DND-41 (cell line): Measurements from ENCODE around the gene ADGRA3.

Experiments
- ATAC-seq: fragments of 200-7000 bp; cut with Tn5 transposase; 3 replicates; pipeline ENCODE4 v1.9.1; 2021; ENCODE audit warnings: low read depth; ENCODE audit not compliant: insufficient read depth
- DNase-seq: peaks from one replicate; pipeline ENCODE4 v3.0.0-alpha.2; 2020
- H2AFZ ChIP-seq: 2 replicates; pipeline ENCODE4 v1.6.0; 2012; ENCODE audit warnings: low read depth, low read length
- H3K27ac ChIP-seq: 2 replicates; pipeline ENCODE4 v1.5.1; 2012; ENCODE audit warnings: low read length, inconsistent platforms
- H3K27me3 ChIP-seq: fragments of 200-600 bp; sonication (generic); 2 replicates; pipeline ENCODE4 v1.6.0; 2012; ENCODE audit warnings: low read length, mild to moderate bottlenecking, inconsistent platforms; ENCODE audit not compliant: insufficient read depth, poor library complexity
- H3K36me3 ChIP-seq: 2 replicates; pipeline ENCODE4 v1.5.1; 2012; ENCODE audit warnings: low read length, inconsistent platforms; ENCODE audit not compliant: insufficient read depth
- H3K4me1 ChIP-seq: 2 replicates; pipeline ENCODE4 v1.5.1; 2012; ENCODE audit warnings: mild to moderate bottlenecking, low read length; ENCODE audit not compliant: insufficient read depth
- H3K4me2 ChIP-seq: 2 replicates; pipeline ENCODE4 v1.6.0; 2012; ENCODE audit warnings: mild to moderate bottlenecking, moderate library complexity, low read length, inconsistent platforms; ENCODE audit not compliant: insufficient read depth
- H3K4me3 ChIP-seq, 2 experiments: fragments of 200-600 bp in 1 of 2; shearing (Covaris generic) in 1 of 2; 2 replicates each; pipeline ENCODE4 v1.5.1; 2012 to 2016; ENCODE audit warnings: inconsistent platforms in 2 of 2, low read length in 2 of 2, mild to moderate bottlenecking in 2 of 2, low read depth in 1 of 2, moderate library complexity in 1 of 2
- H3K79me2 ChIP-seq: 2 replicates; pipeline ENCODE4 v1.6.0; 2012; ENCODE audit warnings: low read length, inconsistent platforms; ENCODE audit not compliant: insufficient read depth
- H3K9ac ChIP-seq: 2 replicates; pipeline ENCODE4 v1.6.0; 2012; ENCODE audit warnings: low read depth, mild to moderate bottlenecking, inconsistent platforms, low read length, moderate library complexity
- H3K9me3 ChIP-seq: 2 replicates; pipeline ENCODE4 v1.5.1; 2012; ENCODE audit warnings: low read length, moderate library complexity, mild to moderate bottlenecking, inconsistent platforms; ENCODE audit not compliant: insufficient read depth, severe bottlenecking
- H4K20me1 ChIP-seq: 2 replicates; pipeline ENCODE4 v1.6.0; 2012; ENCODE audit warnings: low read length; ENCODE audit not compliant: insufficient read depth
- CTCF ChIP-seq: IDR thresholded peaks from 2 replicates; pipeline ENCODE4 v1.5.1; 2012; ENCODE audit warnings: borderline replicate concordance, low read length, moderate library complexity, mild to moderate bottlenecking; ENCODE audit not compliant: poor library complexity, severe bottlenecking; ENCODE audit errors: extremely low read depth
- EZH2 ChIP-seq: IDR thresholded peaks from 3 replicates; pipeline ENCODE4 v1.6.1; 2012; ENCODE audit warnings: borderline replicate concordance, low read depth, mild to moderate bottlenecking, moderate library complexity, low read length, inconsistent platforms; ENCODE audit not compliant: severe bottlenecking

Gene ADGRA3

GRCh38 chr4:22474636-22475310, 41.1 kb downstream of the ADGRA3 start:
- no peak for TF ChIP-seq CTCF
- TF ChIP-seq EZH2, result no peak
- Histone ChIP-seq H2AFZ (no peak overlapping the region), H3K9ac (no peak overlapping the region), H3K4me3 (no peak overlapping the region), H3K36me3 (no peaks in the 10 kb centered on the region), H3K79me2 (peaks cover 3% of the 10 kb centered on the region; the same call in 1 of the 2 replicates), H4K20me1 (no peaks in the 10 kb centered on the region), H3K27ac (no peak overlapping the region), H3K27me3 (no peaks in the 10 kb centered on the region), H3K9me3 (no peaks in the 10 kb centered on the region), H3K4me1 (no peaks in the 10 kb centered on the region), H3K4me2 (no peak overlapping the region)
- ATAC-seq, result no peak
- DNase-seq, result no peak

GRCh38 chr4:22473268-22473667, 42.6 kb downstream of the ADGRA3 start:
- H3K9ac ChIP-seq, result no peak overlapping the region
- H4K20me1 ChIP-seq, result no peaks in the 10 kb centered on the region
- H3K36me3 ChIP-seq, result no peaks in the 10 kb centered on the region
- H3K27ac ChIP-seq, result no peak overlapping the region
- H3K27me3 ChIP-seq, result no peaks in the 10 kb centered on the region
- H3K9me3 ChIP-seq, result no peaks in the 10 kb centered on the region
- H3K4me2 ChIP-seq, result no peak overlapping the region
- ATAC-seq (no peak), DNase-seq (no peak)
- peaks cover 3% of the 10 kb centered on the region; the same call in 1 of the 2 replicates for H3K79me2 ChIP-seq
- TF ChIP-seq CTCF (no peak), EZH2 (no peak)
- no peak overlapping the region for H3K4me3 ChIP-seq
- no peaks in the 10 kb centered on the region for H3K4me1 ChIP-seq
- H2AFZ ChIP-seq, result no peak overlapping the region

GRCh38 chr4:22471999-22472461, 43.8 kb downstream of the ADGRA3 start:
- Histone ChIP-seq H3K9me3 (no peaks in the 10 kb centered on the region), H4K20me1 (no peaks in the 10 kb centered on the region), H3K27me3 (no peaks in the 10 kb centered on the region), H3K4me2 (no peak overlapping the region), H3K9ac (no peak overlapping the region), H3K4me1 (no peaks in the 10 kb centered on the region), H3K27ac (no peak overlapping the region), H3K79me2 (peaks cover 3% of the 10 kb centered on the region; the same call in 1 of the 2 replicates), H2AFZ (no peak overlapping the region), H3K36me3 (no peaks in the 10 kb centered on the region), H3K4me3 (no peak overlapping the region)
- TF ChIP-seq EZH2, result no peak
- no peak for TF ChIP-seq CTCF
- DNase-seq (no peak), ATAC-seq (no peak)
